Measurements from ENCODE around the gene TSPAN7.

TSPAN7 gene

GRCh38 chrX:38661561-38661960, 100.2 kb downstream of the TSPAN7 start:
- peaks cover 60% of the 10 kb centered on the region for H4K20me1 ChIP-seq (ENCODE audit: insufficient read depth, low read length, poor library complexity, severe bottlenecking)
- H3K79me2 ChIP-seq (ENCODE audit: insufficient read depth, low read length), result peaks cover 97% of the 10 kb centered on the region
- no peaks in the 10 kb centered on the region; the same call in 1 of the 2 replicates for H3F3A ChIP-seq (ENCODE audit: low read depth)
- peaks cover 78% of the 10 kb centered on the region; the same call in 1 of the 2 replicates for H3K36me3 ChIP-seq (ENCODE audit: insufficient read depth, low read length)
- H3K9ac ChIP-seq (ENCODE audit: low read depth, low read length, poor library complexity, severe bottlenecking), result no peak overlapping the region
- no peaks in the 10 kb centered on the region for H3K9me3 ChIP-seq (ENCODE audit: insufficient read depth, low read depth, low read length)
- no peak overlapping the region for H3K4me3 ChIP-seq (ENCODE audit: low read length, poor library complexity, severe bottlenecking)
- H3K4me1 ChIP-seq (ENCODE audit: insufficient read depth, low read length, poor library complexity, severe bottlenecking), result peaks cover 10% of the 10 kb centered on the region
- no peaks in the 10 kb centered on the region for H3K27me3 ChIP-seq (ENCODE audit: insufficient read depth, low read length, poor library complexity, severe bottlenecking)
- H3K9me2 ChIP-seq (replicated peaks; ENCODE audit: low read depth, low read length), result no peaks in the 10 kb centered on the region
- no peak overlapping the region for H3K4me2 ChIP-seq (ENCODE audit: low read depth, low read length, poor library complexity, severe bottlenecking)
- H2AFZ ChIP-seq (ENCODE audit: low read length), result no peak overlapping the region
- TF ChIP-seq EZH2phosphoT487 (IDR thresholded peaks at IDR 0.05; ENCODE audit: borderline replicate concordance), result no peak
- no peak for TF ChIP-seq CTCF (conservative IDR thresholded peaks at IDR 0.05; ENCODE audit: low read length)

GRCh38 chrX:38662640-38663039, 101.3 kb downstream of the TSPAN7 start:
- Histone ChIP-seq H3K9me2 (replicated peaks; ENCODE audit: low read depth, low read length) (no peaks in the 10 kb centered on the region), H3K9ac (ENCODE audit: low read depth, low read length, poor library complexity, severe bottlenecking) (no peak overlapping the region), H4K20me1 (ENCODE audit: insufficient read depth, low read length, poor library complexity, severe bottlenecking) (peaks cover 61% of the 10 kb centered on the region), H3K36me3 (ENCODE audit: insufficient read depth, low read length) (peaks cover 78% of the 10 kb centered on the region; the same call in 1 of the 2 replicates), H3K4me2 (ENCODE audit: low read depth, low read length, poor library complexity, severe bottlenecking) (no peak overlapping the region), H3K4me3 (ENCODE audit: low read length, poor library complexity, severe bottlenecking) (no peak overlapping the region), H3K79me2 (ENCODE audit: insufficient read depth, low read length) (peaks cover 94% of the 10 kb centered on the region), H2AFZ (ENCODE audit: low read length) (no peak overlapping the region), H3K4me1 (ENCODE audit: insufficient read depth, low read length, poor library complexity, severe bottlenecking) (peaks cover 3% of the 10 kb centered on the region), H3F3A (ENCODE audit: low read depth) (no peaks in the 10 kb centered on the region; the same call in 1 of the 2 replicates), H3K9me3 (ENCODE audit: insufficient read depth, low read depth, low read length) (no peaks in the 10 kb centered on the region), H3K27me3 (ENCODE audit: insufficient read depth, low read length, poor library complexity, severe bottlenecking) (no peaks in the 10 kb centered on the region)
- TF ChIP-seq CTCF (conservative IDR thresholded peaks at IDR 0.05; ENCODE audit: low read length), result no peak

DNA sequence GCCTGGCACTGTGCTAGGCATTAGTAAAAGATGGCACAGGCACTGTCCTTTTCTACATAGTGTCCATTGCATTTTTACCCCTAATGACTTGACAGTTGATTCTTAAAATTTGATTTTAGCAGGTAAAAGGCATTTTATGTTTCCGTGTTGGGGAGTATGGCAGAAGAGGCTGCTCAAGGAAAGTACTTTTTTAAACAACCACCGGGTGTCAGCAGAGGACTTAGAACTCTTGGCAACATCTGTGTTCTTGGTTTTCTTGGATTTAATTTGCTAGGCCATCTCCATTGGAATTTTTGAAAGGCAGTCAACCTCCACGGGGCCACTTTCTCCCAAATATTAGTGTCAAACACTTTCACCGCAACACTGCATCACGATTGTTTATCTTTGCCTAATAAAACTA, 102.9 kb downstream of the TSPAN7 start:
- H4K20me1 ChIP-seq (ENCODE audit: insufficient read depth, low read length, poor library complexity, severe bottlenecking), result peaks cover 68% of the 10 kb centered on the region
- H3F3A ChIP-seq (ENCODE audit: low read depth), result no peaks in the 10 kb centered on the region; the same call in 1 of the 2 replicates
- TF ChIP-seq CTCF (conservative IDR thresholded peaks at IDR 0.05; ENCODE audit: low read length) (peak; percentile 55), EZH2phosphoT487 (IDR thresholded peaks at IDR 0.05; ENCODE audit: borderline replicate concordance) (no peak)
- H3K4me2 ChIP-seq (ENCODE audit: low read depth, low read length, poor library complexity, severe bottlenecking), result no peak overlapping the region
- H2AFZ ChIP-seq (ENCODE audit: low read length), result no peak overlapping the region
- H3K4me1 ChIP-seq (ENCODE audit: insufficient read depth, low read length, poor library complexity, severe bottlenecking), result peaks cover 3% of the 10 kb centered on the region
- peaks cover 86% of the 10 kb centered on the region for H3K79me2 ChIP-seq (ENCODE audit: insufficient read depth, low read length)
- H3K27me3 ChIP-seq (ENCODE audit: insufficient read depth, low read length, poor library complexity, severe bottlenecking), result no peaks in the 10 kb centered on the region
- H3K9me2 ChIP-seq (replicated peaks; ENCODE audit: low read depth, low read length), result no peaks in the 10 kb centered on the region
- no peak overlapping the region for H3K9ac ChIP-seq (ENCODE audit: low read depth, low read length, poor library complexity, severe bottlenecking)
- H3K4me3 ChIP-seq (ENCODE audit: low read length, poor library complexity, severe bottlenecking), result no peak overlapping the region
- peaks cover 83% of the 10 kb centered on the region; the same call in 1 of the 2 replicates for H3K36me3 ChIP-seq (ENCODE audit: insufficient read depth, low read length)
- H3K9me3 ChIP-seq (ENCODE audit: insufficient read depth, low read depth, low read length), result no peaks in the 10 kb centered on the region
